H1 (cell line): ENCODE results near the gene CACNA2D1. TPM values are rescaled to one million over a fixed set of nuclear protein-coding genes. Genes with fewer than 3 reads are reported as not detected.
A peak's percentile ranks its signal among the peaks of the same experiment; 100 is the strongest.

ENCODE experiments used
- CTCF ChIA-PET: fragments of 300-600 bp; sonication (Branson Sonifier 250); formaldehyde crosslinking; loops from one replicate; lab custom pipeline; 2021; ENCODE audit not compliant: partially characterized antibody; lab: Charles Lee
- POLR2A ChIA-PET: fragments of 300-600 bp; sonication (Branson Sonifier 250); formaldehyde crosslinking; loops from one replicate; lab custom pipeline; 2021; ENCODE audit warnings: inconsistent platforms; ENCODE audit not compliant: partially characterized antibody; lab: Charles Lee
- DNase-seq, 2 experiments: peaks; one replicate each; pipeline versions ENCODE4 v3.0.0 to v3.0.0-alpha.2; 2010 to 2022; ENCODE audit warnings: low spot score in 2 of 2, low read depth in 1 of 2, mixed read lengths in 1 of 2
- FAIRE-seq: peaks from 2 replicates; lab custom pipeline; 2011; peaks lifted over from hg19 to GRCh38; lab: Jason Lieb, UNC
- H2AFZ ChIP-seq: 2 replicates; pipeline ENCODE4 v1.8.1; 2012; ENCODE audit warnings: low read length, inconsistent platforms
- H2AK5ac ChIP-seq: 2 replicates; pipeline ENCODE4 v1.6.1; 2013; ENCODE audit warnings: low read depth, low read length
- H2BK120ac ChIP-seq: replicated peaks from 2 replicates; pipeline ENCODE3; 2013; ENCODE audit warnings: low read depth, low read length, inconsistent platforms
- H2BK12ac ChIP-seq: 2 replicates; pipeline ENCODE4 v1.6.1; 2013; ENCODE audit warnings: low read depth, low read length
- H2BK15ac ChIP-seq: 2 replicates; pipeline ENCODE4 v1.6.1; 2013; ENCODE audit warnings: low read length
- H2BK20ac ChIP-seq: 2 replicates; pipeline ENCODE4 v1.6.1; 2013; ENCODE audit warnings: low read length
- H2BK5ac ChIP-seq: 2 replicates; pipeline ENCODE4 v1.6.1; 2013; ENCODE audit warnings: low read depth, low read length
- H3K14ac ChIP-seq: 2 replicates; pipeline ENCODE4 v1.6.1; 2013; ENCODE audit warnings: inconsistent platforms; ENCODE audit not compliant: insufficient read length
- H3K18ac ChIP-seq: 2 replicates; pipeline ENCODE4 v1.6.1; 2013; ENCODE audit warnings: low read length; ENCODE audit errors: extremely low read depth
- H3K23ac ChIP-seq: 2 replicates; pipeline ENCODE4 v1.6.1; 2013; ENCODE audit warnings: inconsistent platforms; ENCODE audit not compliant: insufficient read length
- H3K23me2 ChIP-seq: 2 replicates; pipeline ENCODE4 v1.6.1; 2013; ENCODE audit warnings: low read depth, low read length
- H3K27ac ChIP-seq: 2 replicates; pipeline ENCODE4 v1.6.1; 2011; ENCODE audit warnings: low read depth, low read length, inconsistent platforms
- H3K27me3 ChIP-seq, 4 experiments: replicated peaks in 1 of 4; 1 replicate in 1 of 4; 2 replicates in 3 of 4; pipeline versions ENCODE4 v1.6.1 to v1.8.1; 2011 to 2013; ENCODE audit warnings: low read length in 3 of 4, mild to moderate bottlenecking in 3 of 4, inconsistent platforms in 2 of 4, mixed read lengths in 2 of 4, moderate library complexity in 1 of 4; ENCODE audit not compliant: control insufficient read depth in 3 of 4, insufficient read depth in 3 of 4; ENCODE audit errors: extremely low read depth in 1 of 4
- H3K36me3 ChIP-seq, 4 experiments: 2 replicates each; pipeline versions ENCODE4 v1.6.1 to v1.8.1; 2011 to 2013; ENCODE audit warnings: mild to moderate bottlenecking in 4 of 4, low read length in 3 of 4, moderate library complexity in 2 of 4, control low read depth in 1 of 4, inconsistent platforms in 1 of 4; ENCODE audit not compliant: insufficient read depth in 4 of 4, control insufficient read depth in 2 of 4
- H3K4ac ChIP-seq: replicated peaks from 2 replicates; pipeline ENCODE3; 2013; ENCODE audit warnings: low read length, low read depth, mixed read lengths, inconsistent platforms; ENCODE audit not compliant: insufficient read length
- H3K4me1 ChIP-seq, 4 experiments: replicated peaks in 1 of 4; 1 replicate in 1 of 4; 2 replicates in 3 of 4; pipeline versions ENCODE4 v1.6.1 to v1.8.1; 2011 to 2013; ENCODE audit warnings: low read length in 3 of 4, inconsistent platforms in 2 of 4, mixed read lengths in 1 of 4; ENCODE audit not compliant: insufficient read depth in 4 of 4, control insufficient read depth in 3 of 4
- H3K4me2 ChIP-seq, 2 experiments: 2 replicates each; pipeline versions ENCODE4 v1.6.1 to v1.8.1; 2011 to 2013; ENCODE audit warnings: low read depth in 2 of 2, low read length in 2 of 2, control low read depth in 1 of 2, inconsistent platforms in 1 of 2, mild to moderate bottlenecking in 1 of 2; ENCODE audit not compliant: insufficient read depth in 1 of 2
- H3K4me3 ChIP-seq, 4 experiments: fragments of 200-600, 300-600 bp in 1 of 4; sonication (generic), shearing (Covaris generic), sonication (Bioruptor Twin) in 1 of 4; 2 replicates each; pipeline versions ENCODE4 v1.5.1 to v1.8.1; 2011 to 2016; ENCODE audit warnings: low read length in 4 of 4, low read depth in 3 of 4, control low read depth in 2 of 4, inconsistent platforms in 2 of 4, mild to moderate bottlenecking in 2 of 4, mixed read lengths in 1 of 4, moderate library complexity in 1 of 4; ENCODE audit not compliant: insufficient read depth in 2 of 4; ENCODE audit errors: extremely low read depth in 1 of 4
- H3K56ac ChIP-seq: replicated peaks from 2 replicates; pipeline ENCODE3; 2013; ENCODE audit warnings: low read depth, mild to moderate bottlenecking, mixed read lengths, low read length, inconsistent platforms; ENCODE audit not compliant: insufficient read length
- H3K79me1 ChIP-seq: 2 replicates; pipeline ENCODE4 v1.6.1; 2013; ENCODE audit warnings: low read depth, low read length, control low read depth
- H3K79me2 ChIP-seq, 2 experiments: 2 replicates each; pipeline versions ENCODE4 v1.6.1 to v1.8.1; 2012 to 2013; ENCODE audit warnings: low read length in 2 of 2, mild to moderate bottlenecking in 2 of 2, inconsistent platforms in 1 of 2; ENCODE audit not compliant: insufficient read depth in 2 of 2, control insufficient read depth in 1 of 2
- H3K9ac ChIP-seq, 4 experiments: replicated peaks in 1 of 4; 1 replicate in 1 of 4; 2 replicates in 3 of 4; pipeline versions ENCODE4 v1.6.1 to v1.8.1; 2011 to 2013; ENCODE audit warnings: low read depth in 3 of 4, low read length in 3 of 4, control low read depth in 2 of 4, mild to moderate bottlenecking in 2 of 4, moderate library complexity in 2 of 4, inconsistent platforms in 1 of 4; ENCODE audit errors: extremely low read depth in 1 of 4
- H3K9me3 ChIP-seq, 2 experiments: 2 replicates each; pipeline versions ENCODE4 v1.6.1 to v1.8.1; 2012 to 2013; ENCODE audit warnings: mild to moderate bottlenecking in 2 of 2, moderate library complexity in 2 of 2, control low read depth in 1 of 2, inconsistent platforms in 1 of 2, low read depth in 1 of 2, low read length in 1 of 2, mixed read lengths in 1 of 2; ENCODE audit not compliant: insufficient read depth in 2 of 2
- H4K20me1 ChIP-seq, 2 experiments: replicated peaks in 1 of 2; 2 replicates each; pipeline versions ENCODE3 to v1.8.1; 2011 to 2013; ENCODE audit warnings: inconsistent platforms in 2 of 2, low read length in 2 of 2, mild to moderate bottlenecking in 1 of 2; ENCODE audit not compliant: insufficient read depth in 2 of 2, control insufficient read depth in 1 of 2
- H4K5ac ChIP-seq: 2 replicates; pipeline ENCODE4 v1.6.1; 2013; ENCODE audit warnings: low read length, low read depth, mixed read lengths, inconsistent platforms; ENCODE audit not compliant: insufficient read length
- H4K8ac ChIP-seq: 2 replicates; pipeline ENCODE4 v1.8.0; 2013; ENCODE audit warnings: mild to moderate bottlenecking, moderate library complexity, low read length, inconsistent platforms; ENCODE audit not compliant: insufficient read depth; ENCODE audit errors: extremely low read depth
- H4K91ac ChIP-seq: replicated peaks from 2 replicates; pipeline ENCODE3; 2013; ENCODE audit warnings: low read length, mixed read lengths, inconsistent platforms; ENCODE audit not compliant: insufficient read length
- CEBPB ChIP-seq: IDR thresholded peaks from 2 replicates; pipeline ENCODE4 v1.6.1; 2012; ENCODE audit warnings: low read depth, low read length
- WGBS, 2 experiments: shearing (Covaris generic) in 1 of 2; methylation state at CpG; one replicate each; pipeline versions ENCODE4 v1.1.6 to v1.1.7; 2013 to 2015; ENCODE audit warnings: low lambda C conversion rate in 2 of 2, mixed read lengths in 2 of 2, inconsistent platforms in 1 of 2, low coverage in 1 of 2, missing lambda C conversion rate in 1 of 2; ENCODE audit not compliant: insufficient replicate concordance in 2 of 2, insufficient coverage in 1 of 2, insufficient read length in 1 of 2; ENCODE audit errors: extremely low coverage in 1 of 2, missing lambda C conversion rate in 1 of 2; 5-methylcytosine and 5-hydroxymethylcytosine counted together
- polyA plus RNA-seq, 7 experiments: library from polyadenylated mRNA; depleted of rRNA in 3 of 7; stranded (reverse) in 5 of 7; unstranded in 2 of 7; fragments of >200 nt in 5 of 7; fragments of 200-250 nt in 2 of 7; gene quantifications; 1 replicate in 5 of 7; 2 replicates in 1 of 7; 4 replicates in 1 of 7; pipeline versions ENCODE4 v1.2.1 to v1.2.3, GENCODE V29; 2011 to 2013; ENCODE audit warnings: missing spikeins in 2 of 7, mixed read lengths in 2 of 7
- total RNA-seq: library from RNA; stranded (reverse); fragmentation: NEBNext Ultra II Directional; extraction: Animal tissue kit (Norgen Biotek cat#: 25700); gene quantifications from 2 replicates; pipeline ENCODE4 v1.2.1, GENCODE V29; 2021
- TF ChIP-seq, protein P1 (sequence below): IDR thresholded peaks from 2 replicates; pipeline ENCODE4 v1.6.1; 2011; ENCODE audit warnings: low read length, improper control_type of control experiment

Gene CACNA2D1
- total and polyA plus RNA-seq, 2 of the 8 experiments (the other 6 are each of a cell fraction or from before 2014, with no cell fraction given): 4.3 to 27.3 TPM

GRCh38 chr7:82464372-82464771, 20.8 kb upstream of the CACNA2D1 start:
- Histone ChIP-seq H3K4me2 (no peak overlapping the region), H3K4me3 (no peak overlapping the region), H2AK5ac (no peak overlapping the region), H3K4me1 (no peaks in the 10 kb centered on the region), H3K56ac (no peak overlapping the region), H2AFZ (no peak overlapping the region), H3K79me1 (no peaks in the 10 kb centered on the region), H4K20me1 (no peaks in the 10 kb centered on the region), H3K79me2 (no peaks in the 10 kb centered on the region)
- CTCF ChIA-PET: interaction anchor here (1.0 kb wide), 1 partner anchor 17 kb away, joined by 5 read pairs; no protein-coding TSS in a partner anchor
- no peak for FAIRE-seq
- TF ChIP-seq CEBPB: peak; percentile 63; the same call in 1 of the 2 replicates
- TF ChIP-seq, protein P1, sequence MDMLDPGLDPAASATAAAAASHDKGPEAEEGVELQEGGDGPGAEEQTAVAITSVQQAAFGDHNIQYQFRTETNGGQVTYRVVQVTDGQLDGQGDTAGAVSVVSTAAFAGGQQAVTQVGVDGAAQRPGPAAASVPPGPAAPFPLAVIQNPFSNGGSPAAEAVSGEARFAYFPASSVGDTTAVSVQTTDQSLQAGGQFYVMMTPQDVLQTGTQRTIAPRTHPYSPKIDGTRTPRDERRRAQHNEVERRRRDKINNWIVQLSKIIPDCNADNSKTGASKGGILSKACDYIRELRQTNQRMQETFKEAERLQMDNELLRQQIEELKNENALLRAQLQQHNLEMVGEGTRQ: no peak
- TF ChIP-seq, all 59 proteins: peak for 1
- Histone ChIP-seq H3K14ac (no peak overlapping the region), H3K23me2 (no peaks in the 10 kb centered on the region), H4K8ac (no peak overlapping the region), H2BK5ac (no peak overlapping the region), H2BK120ac (no peak overlapping the region), H3K36me3 (no peaks in the 10 kb centered on the region; a peak in 1 of 8 replicates), H3K18ac (no peak overlapping the region), H3K27ac (no peak overlapping the region), H2BK12ac (no peak overlapping the region), H2BK15ac (no peak overlapping the region), H3K9me3 (no peaks in the 10 kb centered on the region), H3K9ac (no peak overlapping the region), H4K91ac (no peak overlapping the region), H4K5ac (no peak overlapping the region), H3K4ac (no peak overlapping the region), H2BK20ac (no peak overlapping the region), H3K27me3 (no peaks in the 10 kb centered on the region), H3K23ac (no peak overlapping the region)
- POLR2A ChIA-PET: no interaction called here
- no peak for DNase-seq
- 98% methylated on average over 2 of the region's 2 CpGs; no CpG with 5 or more reads in 1 of the 2 experiments for WGBS, 2 experiments
